TTC549 (cell line): Measurements from ENCODE around the gene KLHL41.
"Not testable (repeated sequence)": the region's sequence is repeated elsewhere in the genome, so short reads cannot be mapped to it uniquely, and the experiment has no call there.

Source experiments
- FAIRE-seq: peaks from 2 replicates; lab custom pipeline; 2012; peaks lifted over from hg19 to GRCh38; lab: Jason Lieb, UNC

The KLHL41 gene

DNA sequence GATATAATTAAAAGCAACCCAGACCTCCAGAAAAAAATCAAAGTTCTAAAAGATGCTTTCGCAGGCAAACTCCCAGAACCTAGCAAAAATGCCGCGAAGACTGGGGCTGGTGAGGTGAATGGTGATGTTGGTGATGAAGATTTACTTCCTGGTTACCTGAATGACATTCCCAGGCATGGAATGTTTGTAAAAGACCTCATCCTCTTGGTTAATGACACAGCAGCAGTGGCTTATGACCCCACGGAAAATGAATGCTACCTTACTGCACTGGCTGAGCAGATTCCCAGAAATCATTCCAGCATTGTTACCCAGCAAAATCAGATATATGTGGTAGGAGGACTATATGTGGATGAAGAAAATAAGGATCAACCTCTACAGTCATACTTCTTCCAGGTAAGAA, 994 bp downstream of the KLHL41 start:
- no peak for FAIRE-seq

DNA sequence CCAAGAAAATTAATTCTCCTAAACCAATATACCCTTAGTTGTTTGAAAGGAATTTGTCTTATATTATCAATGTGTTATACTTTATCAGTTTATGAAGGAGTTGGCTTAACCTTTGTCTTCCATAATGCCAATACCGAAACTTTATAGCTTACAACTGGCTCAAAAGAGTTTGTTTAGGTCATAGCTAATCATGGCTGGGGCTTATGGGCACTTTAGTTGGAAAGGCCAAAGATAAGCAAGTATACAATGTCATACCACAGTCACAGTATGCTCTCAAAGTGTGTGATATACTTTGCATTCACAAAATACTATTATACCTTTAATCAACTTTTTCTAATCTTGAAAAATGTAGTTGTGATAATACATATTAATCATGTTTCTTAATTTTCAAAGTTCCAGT, 2.3 kb downstream of the KLHL41 start:
- no peak for FAIRE-seq

DNA sequence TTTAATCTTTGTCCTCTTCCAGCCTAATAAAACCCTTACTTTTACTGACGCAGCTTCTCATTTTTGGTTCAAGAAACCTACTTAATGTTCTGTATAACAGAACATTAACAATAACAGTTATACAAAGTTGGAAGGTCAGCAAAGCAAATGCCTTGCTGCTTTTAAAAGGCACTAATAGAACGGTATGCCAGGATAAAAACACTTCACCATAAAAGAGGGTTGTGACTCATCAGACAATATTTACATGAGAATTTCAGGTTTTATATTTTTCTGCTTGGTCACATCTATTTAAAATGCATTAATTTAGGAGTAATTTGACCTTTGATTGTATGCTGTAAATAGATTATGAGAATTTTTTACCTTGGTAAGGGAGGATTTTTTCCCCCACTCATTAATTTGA, 3.0 kb downstream of the KLHL41 start:
- no peak for FAIRE-seq

DNA sequence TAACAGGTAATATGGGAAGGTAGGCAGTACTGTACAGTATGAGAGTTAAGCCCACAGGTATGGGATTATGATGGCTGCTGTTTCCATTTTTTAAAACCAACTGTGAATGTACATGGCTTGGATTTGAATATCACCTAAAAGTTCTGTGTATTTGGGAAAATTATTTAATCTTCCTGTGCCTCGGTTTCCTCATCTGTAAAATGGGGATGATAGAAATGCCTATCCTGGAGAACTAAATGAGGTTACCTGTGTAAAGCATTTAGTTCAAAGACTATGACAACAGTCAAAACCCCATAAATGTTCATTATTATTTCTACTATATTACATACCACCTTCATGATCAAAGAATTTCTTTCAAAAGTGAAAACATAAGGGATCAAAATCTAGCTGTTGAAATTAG, 3.6 kb downstream of the KLHL41 start:
- FAIRE-seq, result no peak

DNA sequence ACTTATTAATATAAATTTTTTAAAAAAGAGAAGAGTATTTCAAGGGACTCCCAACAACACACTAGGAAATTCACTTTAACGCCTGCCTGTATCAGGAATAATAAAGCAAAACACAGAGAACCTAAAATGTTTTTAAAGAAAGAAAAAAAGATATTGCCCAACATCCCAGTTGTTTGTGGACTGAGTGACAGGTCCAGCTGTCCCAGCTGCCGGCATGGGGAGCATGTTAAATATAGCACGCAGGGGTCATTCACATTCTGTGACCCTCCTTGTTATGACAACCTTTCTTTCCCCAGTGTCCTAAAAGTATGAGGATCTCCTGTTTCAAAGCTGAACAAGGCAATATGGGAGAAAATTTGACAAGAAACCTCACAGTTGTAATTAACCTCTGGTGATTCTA, 4.4 kb downstream of the KLHL41 start:
- FAIRE-seq, result no peak

DNA sequence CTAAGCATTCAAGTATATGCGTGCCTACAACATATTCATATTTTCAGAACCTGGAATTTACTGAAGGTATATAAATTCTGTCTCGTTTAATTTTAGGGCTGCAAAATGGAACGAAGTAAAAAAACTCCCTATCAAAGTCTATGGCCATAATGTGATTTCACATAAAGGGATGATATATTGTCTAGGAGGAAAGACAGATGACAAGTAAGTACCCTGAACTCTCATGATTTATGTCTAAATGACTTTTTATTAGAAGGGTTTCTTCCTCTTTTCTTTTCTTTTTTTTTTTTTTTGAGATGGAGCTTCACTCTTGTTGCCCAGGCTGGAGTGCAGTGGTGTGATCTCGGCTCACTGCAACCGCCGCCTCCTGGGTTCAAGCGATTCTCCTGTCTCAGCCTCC, 5.3 kb downstream of the KLHL41 start:
- FAIRE-seq, result not testable (repeated sequence)

DNA sequence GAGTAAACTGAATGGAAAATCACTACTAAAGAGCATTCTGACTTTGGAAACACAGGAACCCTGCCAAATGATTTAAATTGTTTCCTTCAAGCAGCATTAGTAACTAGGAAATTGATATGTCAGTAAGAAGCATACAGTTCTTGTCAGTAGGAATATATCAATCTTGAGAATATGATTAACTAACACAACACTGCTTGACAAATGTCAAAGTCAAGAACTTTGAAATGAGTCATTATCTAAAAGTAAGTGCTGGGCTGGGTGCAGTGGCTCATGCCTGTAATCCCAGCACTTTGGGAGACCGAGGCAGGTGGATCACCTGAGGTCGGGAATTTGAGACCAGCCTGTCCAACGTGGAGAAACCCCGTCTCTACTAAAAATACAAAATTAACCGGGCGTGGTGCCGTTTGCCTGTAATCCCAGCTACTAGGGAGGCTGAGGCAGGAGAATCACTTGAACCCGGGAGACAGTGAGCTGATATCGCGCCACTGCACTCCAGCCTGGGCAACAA, 7.0 kb downstream of the KLHL41 start:
- not testable (repeated sequence) for FAIRE-seq

DNA sequence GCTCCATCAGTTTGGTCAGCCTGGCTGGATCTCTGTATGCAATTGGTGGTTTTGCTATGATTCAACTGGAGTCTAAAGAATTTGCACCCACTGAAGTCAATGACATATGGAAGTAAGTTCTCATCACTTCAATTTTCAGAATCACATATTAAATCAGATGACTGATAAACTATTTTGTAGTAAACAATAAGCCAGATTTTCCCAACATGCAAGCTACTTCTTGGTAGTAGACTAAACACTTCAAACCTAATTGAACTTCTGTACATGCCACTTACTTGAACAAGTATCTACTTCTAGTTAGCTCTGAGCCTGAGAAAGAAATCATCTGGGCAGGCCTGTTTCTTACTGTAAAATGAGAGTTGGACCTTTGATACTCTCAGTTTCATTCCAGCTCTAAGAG, 11.4 kb downstream of the KLHL41 start:
- FAIRE-seq, result no peak

DNA sequence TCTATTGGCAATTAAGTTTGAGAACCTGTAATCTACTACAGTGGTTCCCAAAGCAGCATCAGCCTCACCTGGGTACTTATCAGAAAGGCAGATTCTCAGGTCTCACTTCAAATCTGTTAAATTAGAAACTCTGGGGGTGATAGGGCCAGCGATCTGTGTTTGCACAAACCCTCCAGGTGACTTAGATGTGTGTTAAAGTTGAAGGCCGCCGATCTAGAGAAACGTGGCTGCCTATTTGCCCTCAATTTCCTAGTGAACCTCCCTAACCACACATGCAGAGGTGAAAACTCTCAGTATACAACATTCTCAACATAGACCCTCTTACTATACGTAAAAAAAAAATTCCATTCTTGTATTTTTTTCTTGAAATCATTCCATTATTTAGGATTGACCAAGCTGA, 14.2 kb downstream of the KLHL41 start:
- FAIRE-seq, result no peak

DNA sequence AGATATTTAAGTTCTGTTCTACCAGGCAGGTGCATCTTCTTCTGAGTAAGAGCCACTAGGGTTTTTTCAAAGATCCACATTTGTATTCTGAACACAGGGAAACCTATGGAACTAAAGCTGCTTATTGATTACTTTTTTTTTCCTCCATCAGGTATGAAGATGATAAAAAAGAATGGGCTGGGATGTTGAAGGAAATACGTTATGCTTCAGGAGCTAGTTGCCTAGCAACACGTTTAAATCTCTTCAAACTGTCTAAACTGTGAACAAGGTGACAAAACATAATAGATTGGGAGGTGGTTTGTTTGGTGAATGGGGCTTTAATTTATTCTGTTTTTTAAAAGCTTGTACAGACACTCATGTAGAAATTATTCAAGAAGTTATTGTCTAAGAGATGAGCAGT, 15.9 kb downstream of the KLHL41 start:
- FAIRE-seq, result no peak

DNA sequence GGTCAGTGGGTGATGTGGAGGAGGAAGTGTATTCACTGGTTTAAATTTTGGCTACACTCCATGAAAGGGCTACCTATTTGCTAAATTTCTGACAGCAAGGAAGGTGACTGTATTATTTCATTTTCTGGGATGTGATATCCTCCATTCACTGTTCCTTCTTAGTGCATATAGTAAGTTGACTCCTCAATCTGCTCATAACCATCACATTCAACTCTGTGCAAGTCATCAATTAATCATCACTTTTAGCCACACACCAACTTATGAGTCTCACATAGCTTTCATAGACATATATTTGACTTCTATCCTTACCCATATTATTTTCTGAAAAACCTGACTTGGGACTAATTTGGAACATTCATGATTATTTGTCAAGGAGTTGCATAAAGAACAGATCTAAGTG, 16.9 kb downstream of the KLHL41 start:
- no peak for FAIRE-seq

DNA sequence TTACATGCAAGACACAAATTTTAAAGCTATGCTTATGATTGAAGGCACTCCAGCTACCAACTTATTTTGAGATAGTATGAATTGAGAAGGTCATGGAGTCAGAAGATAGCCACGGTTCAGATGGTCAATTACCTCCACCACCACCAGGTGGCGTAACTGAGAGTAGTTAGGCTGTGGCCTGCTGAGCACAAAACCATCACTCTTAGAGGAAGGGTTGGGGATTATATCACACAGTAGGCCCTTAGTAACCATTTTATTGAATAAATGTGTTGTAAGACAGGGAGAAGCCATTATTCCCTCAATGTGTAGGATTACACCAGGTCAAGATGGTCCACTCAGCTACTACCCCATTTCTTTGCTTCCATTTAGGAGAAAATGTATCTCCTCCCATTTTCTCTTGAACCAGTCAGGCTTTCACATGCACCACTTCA, 18.8 kb downstream of the KLHL41 start:
- peak; percentile 80 for FAIRE-seq

DNA sequence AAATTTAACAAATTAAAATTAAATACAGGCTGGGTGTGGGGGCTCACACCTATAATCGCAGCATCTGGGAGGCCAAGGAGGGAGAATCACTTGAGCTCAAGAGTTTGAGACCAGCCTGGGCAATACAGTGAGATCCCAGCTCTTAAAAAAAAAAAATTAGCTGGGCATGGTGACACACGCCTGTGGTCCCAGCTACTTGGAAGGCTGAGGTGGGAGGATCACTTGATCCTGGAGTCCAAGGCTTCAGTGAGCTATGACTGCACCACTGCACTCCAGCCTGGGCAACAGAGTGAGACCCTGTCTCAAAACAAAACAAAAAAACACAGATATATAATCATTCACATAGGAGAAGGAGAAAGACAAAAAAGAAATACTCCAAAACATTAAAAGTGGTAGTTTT, 30.0 kb downstream of the KLHL41 start:
- FAIRE-seq, result not testable (repeated sequence)

DNA sequence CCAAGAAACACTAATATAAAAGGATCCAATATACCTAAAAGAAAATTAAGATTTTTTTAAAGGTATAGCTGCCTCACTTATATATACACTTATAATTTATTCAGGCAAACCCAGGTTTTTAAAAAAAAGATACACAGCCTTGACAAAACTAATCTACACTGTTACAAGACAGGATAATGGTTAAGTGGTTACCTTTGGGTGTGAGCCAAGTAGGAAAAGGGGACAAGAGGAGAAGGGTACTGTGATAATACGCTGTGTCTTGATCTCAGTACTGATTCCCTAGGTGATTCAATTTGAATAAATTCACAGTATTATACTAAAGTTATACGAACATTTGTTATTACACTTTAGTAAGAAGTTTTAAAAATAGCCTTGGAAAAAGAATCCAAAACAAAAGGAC, 30.6 kb downstream of the KLHL41 start:
- FAIRE-seq, result no peak

DNA sequence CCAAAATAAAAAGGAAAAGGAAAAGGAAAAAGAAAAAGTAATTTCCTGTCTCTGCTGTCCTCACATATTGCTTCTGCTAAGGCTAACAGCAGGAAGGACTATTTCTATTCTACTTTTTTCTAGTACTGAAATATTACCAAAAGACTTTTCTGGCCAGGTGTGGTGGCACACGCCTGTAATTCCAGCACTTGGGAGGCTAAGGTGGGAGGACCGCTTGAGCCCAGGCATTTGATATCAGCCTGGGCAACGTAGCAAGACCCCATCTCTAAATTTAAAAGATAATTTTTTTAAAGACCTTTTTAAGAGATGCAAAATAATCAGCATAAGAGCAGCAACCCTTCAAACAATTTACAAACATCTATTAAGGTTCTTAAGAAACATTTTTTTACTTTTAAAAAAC, 32.9 kb downstream of the KLHL41 start:
- no peak for FAIRE-seq

DNA sequence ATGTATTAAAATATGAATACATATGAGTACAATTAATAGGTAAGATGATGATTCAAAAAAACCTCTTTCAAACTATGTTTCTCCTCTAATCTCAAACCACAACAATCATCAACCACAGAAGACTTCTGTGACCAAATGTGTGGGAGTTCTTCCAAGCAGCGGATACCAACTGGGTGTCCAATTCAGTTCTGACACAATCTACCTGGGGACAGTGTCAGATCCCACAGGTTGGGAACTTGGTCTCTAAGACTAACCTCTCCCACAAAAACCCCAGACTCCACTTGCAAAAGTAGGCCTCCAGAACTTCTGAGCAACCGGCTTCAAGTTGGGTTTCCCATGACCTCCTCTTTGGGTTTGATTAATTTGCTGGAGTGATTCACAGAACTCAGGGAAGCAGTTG, 37.3 kb downstream of the KLHL41 start:
- no peak for FAIRE-seq

DNA sequence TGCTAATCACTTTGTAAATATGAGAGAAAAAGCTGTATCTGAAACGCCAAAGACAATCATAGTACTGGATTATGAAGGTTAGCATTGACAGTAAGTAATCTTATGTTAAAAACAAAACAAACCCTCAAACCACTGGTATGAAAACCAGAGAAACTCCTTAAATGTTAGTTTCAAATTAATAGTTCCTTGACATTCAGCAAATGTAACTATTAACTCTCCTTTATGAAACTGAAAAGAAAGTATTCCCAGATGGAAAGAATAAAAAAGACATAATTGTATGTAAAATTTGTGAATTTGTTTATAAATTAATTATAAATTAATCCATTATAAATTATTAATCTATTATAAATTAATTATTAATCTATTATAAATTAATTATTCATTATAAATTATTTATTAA, 51.9 kb downstream of the KLHL41 start:
- no peak for FAIRE-seq

DNA sequence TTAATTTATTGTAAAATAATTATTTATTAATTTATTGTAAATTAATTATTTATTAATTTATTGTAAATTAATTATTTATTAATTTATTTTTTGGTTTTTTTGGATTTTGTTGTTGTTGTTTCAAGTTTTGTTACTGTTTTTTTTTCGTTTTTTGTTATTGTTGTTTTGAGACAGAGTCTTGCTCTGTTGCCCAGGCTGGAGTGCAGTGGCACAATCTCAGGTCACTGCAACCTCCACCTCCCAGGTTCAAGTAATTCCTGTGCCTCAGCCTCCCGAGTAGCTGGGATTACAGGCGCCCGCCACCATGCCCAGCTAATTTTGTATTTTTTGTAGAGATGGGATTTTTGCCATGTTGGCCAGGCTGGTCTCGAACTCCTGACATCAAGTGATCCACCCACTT, 52.6 kb downstream of the KLHL41 start:
- FAIRE-seq, result not testable (repeated sequence)

DNA sequence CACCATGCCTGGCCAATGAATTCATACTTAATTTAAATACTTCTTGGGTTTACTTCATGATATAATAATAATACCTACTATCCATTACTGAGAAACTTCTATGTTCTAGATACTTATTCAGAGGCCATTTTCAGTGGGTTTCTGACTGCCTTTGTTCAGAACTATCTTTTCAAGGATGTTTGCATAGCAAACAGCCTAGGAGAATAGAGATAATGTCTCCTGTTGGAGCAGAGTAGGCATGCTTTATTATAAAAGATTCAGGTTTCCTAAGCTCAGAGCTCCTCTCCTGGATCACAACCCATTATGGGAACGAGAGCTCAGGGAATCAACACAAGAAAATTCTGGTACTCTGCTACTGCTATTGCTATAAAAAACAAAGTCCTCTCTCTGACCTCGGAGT, 53.0 kb downstream of the KLHL41 start:
- FAIRE-seq, result no peak

DNA sequence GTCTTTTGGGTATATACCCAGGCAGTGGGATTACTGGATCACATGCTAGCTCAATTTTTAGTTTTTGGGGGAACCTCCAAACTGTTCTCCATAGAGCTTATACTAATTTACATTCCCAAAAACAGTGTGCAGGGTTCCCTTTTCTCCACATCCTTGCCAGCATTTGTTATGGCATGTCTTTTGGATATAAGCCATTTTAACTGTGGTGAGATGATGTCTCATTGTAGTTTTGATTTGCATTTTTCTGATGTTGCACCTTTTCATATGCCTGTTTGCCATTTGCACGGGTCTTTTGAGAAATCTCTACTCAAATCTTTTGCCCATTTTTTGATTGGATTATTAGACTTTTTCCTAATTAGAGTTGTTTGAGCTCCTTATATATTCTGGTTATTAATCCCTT, 56.2 kb downstream of the KLHL41 start:
- no peak for FAIRE-seq

DNA sequence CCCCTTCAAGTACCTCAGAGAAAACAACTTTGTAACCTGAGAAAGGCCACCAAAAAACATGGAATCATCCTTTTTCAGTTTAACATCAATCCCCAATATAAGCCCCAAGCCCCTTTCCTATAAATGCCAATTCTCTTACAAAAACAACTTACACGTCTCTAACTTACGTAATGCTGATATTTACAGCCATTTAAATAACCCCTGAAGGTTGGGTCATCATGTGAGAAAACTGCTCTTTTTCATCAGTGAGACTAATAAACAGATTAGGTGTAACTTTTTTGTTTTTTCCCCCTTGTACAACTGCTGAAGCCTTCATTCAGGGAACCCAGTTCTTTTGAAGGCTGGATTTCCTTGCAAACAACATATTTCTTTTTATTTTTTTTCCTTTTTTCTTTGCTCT, 60.4 kb downstream of the KLHL41 start:
- no peak for FAIRE-seq

DNA sequence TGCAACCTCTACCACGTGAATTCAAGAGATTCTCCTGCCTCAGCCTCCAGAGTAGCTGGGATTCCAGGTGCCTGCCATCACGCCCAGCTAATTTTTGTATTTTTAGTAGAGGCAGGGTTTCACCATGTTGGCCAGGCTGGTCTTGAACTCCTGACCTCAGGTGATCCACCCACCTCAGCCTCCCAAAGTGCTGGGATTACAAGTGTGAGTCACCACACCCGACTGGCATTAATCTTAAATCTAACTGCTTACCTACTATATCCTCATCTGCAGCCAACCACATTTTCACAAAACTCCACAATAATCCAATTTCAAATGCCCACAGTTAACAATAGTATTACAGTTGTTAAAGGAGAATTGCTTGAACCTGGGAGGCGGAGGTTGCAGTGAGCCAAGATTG, 61.2 kb downstream of the KLHL41 start:
- FAIRE-seq, result not testable (repeated sequence)

DNA sequence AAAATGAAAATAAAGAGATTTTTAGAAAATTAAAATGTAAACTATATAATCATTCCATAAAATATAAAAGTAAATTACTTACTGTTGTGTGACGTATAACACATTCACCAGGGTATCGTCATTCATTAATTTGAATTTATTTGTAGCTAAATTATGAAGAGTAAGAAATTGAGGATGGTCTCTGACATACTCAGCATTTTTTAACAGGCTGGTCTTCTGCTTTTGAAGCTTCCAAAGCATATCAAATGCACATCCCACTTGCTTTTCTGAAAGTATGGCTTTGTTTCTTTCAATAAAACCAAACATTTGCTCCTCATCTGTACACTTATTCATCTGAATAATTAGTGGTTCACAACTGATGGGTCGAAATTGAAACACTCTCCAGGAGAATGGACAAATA, 62.1 kb downstream of the KLHL41 start:
- no peak for FAIRE-seq

DNA sequence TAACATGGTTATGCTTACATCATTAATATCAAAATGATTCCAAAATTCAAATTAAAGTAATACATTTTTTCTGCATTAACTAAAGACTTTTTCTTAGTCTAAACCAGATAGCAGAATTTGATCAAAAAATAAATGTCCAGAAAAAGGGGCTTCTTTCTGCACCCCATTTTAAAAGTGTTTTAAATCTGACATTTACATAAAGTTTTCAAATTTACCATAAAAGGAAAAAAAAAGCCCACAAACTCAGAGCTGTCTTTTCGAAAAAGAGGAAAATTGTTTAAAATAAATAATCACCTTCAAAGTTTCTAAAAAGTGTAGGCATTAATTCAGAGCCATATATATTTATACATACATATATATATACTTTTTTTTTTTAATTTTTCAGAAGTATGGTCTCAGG, 62.7 kb downstream of the KLHL41 start:
- FAIRE-seq, result no peak

DNA sequence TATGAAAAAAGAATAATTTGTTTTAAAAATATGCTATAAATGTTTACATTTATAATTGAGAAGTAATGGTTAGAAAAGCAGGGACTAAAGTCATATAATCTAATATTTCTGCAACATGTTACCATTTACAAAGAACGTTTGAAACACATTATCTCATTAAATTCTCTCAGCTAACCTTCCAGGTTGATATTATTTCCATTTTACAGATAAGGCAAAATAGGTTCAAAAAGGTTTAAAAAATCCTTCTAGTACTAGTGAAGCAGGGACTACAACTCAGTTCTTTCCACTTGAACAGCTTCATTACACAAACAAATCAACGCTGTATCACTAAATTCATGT, 63.3 kb downstream of the KLHL41 start:
- FAIRE-seq, result no peak
